HepG2 (cell line): ENCODE measurements around the gene GRID1. TPM values are rescaled to one million over a fixed set of nuclear protein-coding genes. Genes with fewer than 3 reads are reported as not detected.

Experiments
- ATAC-seq: fragments of 200-7000 bp; cut with Tn5 transposase; 3 replicates; pipeline ENCODE4 v1.9.1; 2020; ENCODE audit warnings: mild to moderate bottlenecking, moderate library complexity
- BruUV-seq: library from RNA; stranded (reverse); fragments of 400-500 nt; replicated peaks from 2 replicates; lab custom pipeline; 2021; lab: Mats Ljungman, UMichigan
- CTCF ChIA-PET: fragments of 300-600 bp; formaldehyde crosslinking; extraction: SDS; loops from one replicate; lab custom pipeline; 2021; ENCODE audit warnings: low total read pairs, inconsistent platforms, low intra/inter-chr PET ratio; lab: Yijun Ruan, JAX
- POLR2A ChIA-PET: fragments of 350-600 bp; sonication (Branson Sonifier 250); formaldehyde crosslinking; loops from one replicate; lab custom pipeline; 2020; ENCODE audit warnings: antibody characterized with exemption, inconsistent platforms; lab: Yijun Ruan, JAX
- DNase-seq: peaks from one replicate; pipeline ENCODE4 v3.0.0-alpha.2; 2015; ENCODE audit warnings: low spot score
- FAIRE-seq: peaks from 3 replicates; lab custom pipeline; 2011; peaks lifted over from hg19 to GRCh38; lab: Jason Lieb, UNC
- H2AFZ ChIP-seq: one replicate; pipeline ENCODE4 v1.6.1; 2011; ENCODE audit warnings: low read length, inconsistent platforms
- H3K27ac ChIP-seq: fragments of 300-600 bp; 3 replicates; pipeline ENCODE4 v1.8.0; 2011; ENCODE audit warnings: mixed run types, mild to moderate bottlenecking, mixed read lengths, low read length, inconsistent platforms; ENCODE audit not compliant: insufficient read depth; ENCODE audit errors: extremely low read length
- H3K27me3 ChIP-seq, 2 experiments: fragments of 200-600 bp in 1 of 2; 2 replicates in 1 of 2; 3 replicates in 1 of 2; pipeline versions ENCODE4 v1.6.0 to v1.8.0; 2011; ENCODE audit warnings: low read length in 2 of 2, mild to moderate bottlenecking in 2 of 2, moderate library complexity in 2 of 2, inconsistent platforms in 1 of 2; ENCODE audit not compliant: insufficient read depth in 2 of 2, control insufficient read depth in 1 of 2
- H3K36me3 ChIP-seq, 2 experiments: fragments of 200-600 bp in 1 of 2; replicated peaks in 1 of 2; 2 replicates in 1 of 2; 3 replicates in 1 of 2; pipeline versions ENCODE4 v1.5.1 to v1.8.0; 2011; ENCODE audit warnings: low read length in 2 of 2, inconsistent platforms in 1 of 2; ENCODE audit not compliant: insufficient read depth in 2 of 2, control insufficient read depth in 1 of 2
- H3K4me1 ChIP-seq: 2 replicates; pipeline ENCODE4 v1.5.1; 2012; ENCODE audit warnings: low read length, inconsistent platforms; ENCODE audit not compliant: insufficient read depth
- H3K4me2 ChIP-seq: 2 replicates; pipeline ENCODE4 v1.6.0; 2011; ENCODE audit warnings: low read depth, low read length, inconsistent platforms
- H3K4me3 ChIP-seq, 3 experiments: fragments of 200-600 bp in 1 of 3; sonication (generic), shearing (Covaris generic) in 1 of 3; replicated peaks in 1 of 3; 2 replicates each; pipeline ENCODE4 v1.5.1; 2011 to 2016; ENCODE audit warnings: low read length in 3 of 3, inconsistent platforms in 2 of 3, low read depth in 2 of 3, mild to moderate bottlenecking in 2 of 3, control low read depth in 1 of 3, mixed read lengths in 1 of 3; ENCODE audit not compliant: insufficient read depth in 1 of 3
- H3K79me2 ChIP-seq: one replicate; pipeline ENCODE4 v1.6.1; 2011; ENCODE audit warnings: low read length, inconsistent platforms; ENCODE audit not compliant: insufficient read depth
- H3K9ac ChIP-seq: 2 replicates; pipeline ENCODE4 v1.6.0; 2011; ENCODE audit warnings: mild to moderate bottlenecking, low read depth, low read length, inconsistent platforms; ENCODE audit not compliant: insufficient read depth
- H3K9me3 ChIP-seq: 2 replicates; pipeline ENCODE4 v1.5.1; 2012; ENCODE audit warnings: mild to moderate bottlenecking, low read length
- H4K20me1 ChIP-seq: 2 replicates; pipeline ENCODE4 v1.6.0; 2011; ENCODE audit warnings: inconsistent platforms, mild to moderate bottlenecking, low read length, moderate library complexity; ENCODE audit not compliant: insufficient read depth
- CTCF ChIP-seq: sonication (generic); formaldehyde crosslinking; IDR thresholded peaks from 2 replicates; pipeline ENCODE4 v1.5.0; 2020; ENCODE audit warnings: mild to moderate bottlenecking, missing genetic modification reagents, moderate library complexity
- FOXO1 ChIP-seq: sonication (generic); formaldehyde crosslinking; IDR thresholded peaks from 2 replicates; pipeline ENCODE4 v1.4.0; 2020; ENCODE audit warnings: missing genetic modification reagents
- KLF11 ChIP-seq: IDR thresholded peaks from 2 replicates; pipeline ENCODE4 v1.6.1; 2016; ENCODE audit warnings: missing compliant biosample characterization
- MED1 ChIP-seq: sonication (generic); formaldehyde crosslinking; IDR thresholded peaks from 2 replicates; pipeline ENCODE4 v1.4.0; 2020; ENCODE audit warnings: missing genetic modification reagents
- NCOR1 ChIP-seq: fragments of 200-600 bp; sonication (generic); IDR thresholded peaks from 2 replicates; pipeline ENCODE4 v1.7.0; 2017; ENCODE audit warnings: antibody characterized with exemption, low read length, borderline replicate concordance
- PHF20 ChIP-seq: sonication (generic); formaldehyde crosslinking; IDR thresholded peaks from 2 replicates; pipeline ENCODE4 v1.5.0; 2020; ENCODE audit warnings: mild to moderate bottlenecking, missing genetic modification reagents
- RERE ChIP-seq: IDR thresholded peaks from 2 replicates; pipeline ENCODE4 v1.6.1; 2016; ENCODE audit warnings: low read depth, missing genetic modification reagents, missing compliant biosample characterization
- SOX6 ChIP-seq, 2 experiments: fragments of 450-650 bp in 1 of 2; sonication (generic) in 1 of 2; formaldehyde crosslinking in 1 of 2; IDR thresholded peaks; 2 replicates each; pipeline versions ENCODE4 v1.4.0 to v1.6.1; 2017 to 2020; ENCODE audit warnings: antibody characterized with exemption in 1 of 2, mild to moderate bottlenecking in 1 of 2, missing genetic modification reagents in 1 of 2
- ZFP36L1 ChIP-seq: sonication (generic); formaldehyde crosslinking; IDR thresholded peaks from 2 replicates; pipeline ENCODE4 v1.8.0; 2022; ENCODE audit warnings: mild to moderate bottlenecking, missing genetic modification reagents, moderate library complexity
- ZNF777 ChIP-seq: sonication (generic); formaldehyde crosslinking; IDR thresholded peaks from 2 replicates; pipeline ENCODE4 v1.4.0; 2020; ENCODE audit warnings: missing genetic modification reagents
- WGBS: methylation state at CpG from one replicate; pipeline ENCODE4 v1.1.6; 2017; ENCODE audit warnings: low lambda C conversion rate; 5-methylcytosine and 5-hydroxymethylcytosine counted together
- in situ Hi-C: cut with HindIII; loops from 2 replicates; pipeline ENCODE4 v1.10.0; 2017; ENCODE audit warnings: low pct_unique_long_range_greater_than_20kb; ENCODE audit not compliant: extremely low pct_ligation_motif_present
- intact Hi-C: fragments of 100-400 bp; cut with micrococcal nuclease; formaldehyde crosslinking; loops from one replicate; pipeline ENCODE4 v1.10.0; 2022; ENCODE audit not compliant: unreplicated experiment
- polyA plus RNA-seq, 8 experiments: library from polyadenylated mRNA; depleted of rRNA in 3 of 8; stranded (reverse) in 7 of 8; unstranded in 1 of 8; fragments of >200 nt; fragmentation: Illumina TruSeq in 4 of 8; extraction: Trizol in 4 of 8; gene quantifications; 2 replicates each; pipeline versions ENCODE4 v1.2.1 to v1.2.3, GENCODE V29; 2011 to 2016; ENCODE audit warnings: low read depth in 4 of 8, missing spikeins in 1 of 8, mixed read lengths in 1 of 8; ENCODE audit not compliant: insufficient read depth in 1 of 8
- total RNA-seq, 5 experiments: library from RNA; depleted of rRNA; stranded (reverse); fragments of >200 nt; fragmentation: Illumina TruSeq; extraction: Trizol; gene quantifications; 2 replicates each; pipeline ENCODE4 v1.2.3, GENCODE V29; 2016; ENCODE audit warnings: low read depth in 1 of 5
- TF ChIP-seq, protein P1 (sequence below): sonication (generic); formaldehyde crosslinking; IDR thresholded peaks from 2 replicates; pipeline ENCODE4 v1.4.0; 2020; ENCODE audit warnings: missing genetic modification reagents
- TF ChIP-seq, protein P2 (sequence below): sonication (generic); formaldehyde crosslinking; IDR thresholded peaks from 2 replicates; pipeline ENCODE4 v1.4.0; 2020; ENCODE audit warnings: missing genetic modification reagents

GRID1 gene
- total and polyA plus RNA-seq, 2 of the 13 experiments (the other 11 are each of a cell fraction or from before 2014, with no cell fraction given): 0.05 TPM; not detected in 1

GRCh38 chr10:85617751-85618546 lies 748.6 kb downstream of the GRID1 start:
- FAIRE-seq (no peak), DNase-seq (no peak), ATAC-seq (no peak)
- in situ Hi-C loops: no loop called here
- no TSS peak for BruUV-seq
- intact Hi-C loops: no loop called here
- Histone ChIP-seq H3K4me3 (no peak overlapping the region), H3K9me3 (no peaks in the 10 kb centered on the region), H3K9ac (no peak overlapping the region), H2AFZ (no peak overlapping the region), H3K27ac (no peak overlapping the region), H3K4me2 (no peak overlapping the region), H3K36me3 (no peaks in the 10 kb centered on the region), H3K79me2 (no peaks in the 10 kb centered on the region), H3K4me1 (no peaks in the 10 kb centered on the region), H3K27me3 (no peaks in the 10 kb centered on the region), H4K20me1 (no peaks in the 10 kb centered on the region)
- ChIA-PET CTCF (no interaction called here), POLR2A (no interaction called here)
- WGBS: 2% methylated on average over 7 of the region's 9 CpGs
- no peak for TF ChIP-seq KLF11
- TF ChIP-seq PHF20: no peak
- TF ChIP-seq RERE (CRISPR knock-in tag): no peak
- no peak for TF ChIP-seq FOXO1 (CRISPR knock-in tag)
- TF ChIP-seq, protein P1, sequence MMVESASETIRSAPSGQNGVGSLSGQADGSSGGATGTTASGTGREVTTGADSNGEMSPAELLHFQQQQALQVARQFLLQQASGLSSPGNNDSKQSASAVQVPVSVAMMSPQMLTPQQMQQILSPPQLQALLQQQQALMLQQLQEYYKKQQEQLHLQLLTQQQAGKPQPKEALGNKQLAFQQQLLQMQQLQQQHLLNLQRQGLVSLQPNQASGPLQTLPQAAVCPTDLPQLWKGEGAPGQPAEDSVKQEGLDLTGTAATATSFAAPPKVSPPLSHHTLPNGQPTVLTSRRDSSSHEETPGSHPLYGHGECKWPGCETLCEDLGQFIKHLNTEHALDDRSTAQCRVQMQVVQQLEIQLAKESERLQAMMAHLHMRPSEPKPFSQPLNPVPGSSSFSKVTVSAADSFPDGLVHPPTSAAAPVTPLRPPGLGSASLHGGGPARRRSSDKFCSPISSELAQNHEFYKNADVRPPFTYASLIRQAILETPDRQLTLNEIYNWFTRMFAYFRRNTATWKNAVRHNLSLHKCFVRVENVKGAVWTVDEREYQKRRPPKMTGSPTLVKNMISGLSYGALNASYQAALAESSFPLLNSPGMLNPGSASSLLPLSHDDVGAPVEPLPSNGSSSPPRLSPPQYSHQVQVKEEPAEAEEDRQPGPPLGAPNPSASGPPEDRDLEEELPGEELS (CRISPR knock-in tag): no peak
- TF ChIP-seq, protein P2, sequence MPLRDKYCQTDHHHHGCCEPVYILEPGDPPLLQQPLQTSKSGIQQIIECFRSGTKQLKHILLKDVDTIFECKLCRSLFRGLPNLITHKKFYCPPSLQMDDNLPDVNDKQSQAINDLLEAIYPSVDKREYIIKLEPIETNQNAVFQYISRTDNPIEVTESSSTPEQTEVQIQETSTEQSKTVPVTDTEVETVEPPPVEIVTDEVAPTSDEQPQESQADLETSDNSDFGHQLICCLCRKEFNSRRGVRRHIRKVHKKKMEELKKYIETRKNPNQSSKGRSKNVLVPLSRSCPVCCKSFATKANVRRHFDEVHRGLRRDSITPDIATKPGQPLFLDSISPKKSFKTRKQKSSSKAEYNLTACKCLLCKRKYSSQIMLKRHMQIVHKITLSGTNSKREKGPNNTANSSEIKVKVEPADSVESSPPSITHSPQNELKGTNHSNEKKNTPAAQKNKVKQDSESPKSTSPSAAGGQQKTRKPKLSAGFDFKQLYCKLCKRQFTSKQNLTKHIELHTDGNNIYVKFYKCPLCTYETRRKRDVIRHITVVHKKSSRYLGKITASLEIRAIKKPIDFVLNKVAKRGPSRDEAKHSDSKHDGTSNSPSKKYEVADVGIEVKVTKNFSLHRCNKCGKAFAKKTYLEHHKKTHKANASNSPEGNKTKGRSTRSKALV (CRISPR knock-in tag): no peak
- no peak for TF ChIP-seq NCOR1
- no peak for TF ChIP-seq MED1 (CRISPR knock-in tag)
- TF ChIP-seq ZNF777: no peak
- no peak for TF ChIP-seq ZFP36L1 (CRISPR knock-in tag)
- no peak for TF ChIP-seq CTCF
- TF ChIP-seq SOX6 (IDR thresholded peaks at IDR 0.05): no peak
- no peak for TF ChIP-seq SOX6 (CRISPR knock-in tag; IDR thresholded peaks at IDR 0.05)
